ENCODE measurements around the gene FAM20C. TPM values are rescaled to one million over a fixed set of nuclear protein-coding genes. Genes with fewer than 3 reads are reported as not detected.
"Not testable (repeated sequence)": the region's sequence is repeated elsewhere in the genome, so short reads cannot be mapped to it uniquely, and the experiment has no call there.

FAM20C gene
- total RNA-seq, 4 donors from 2014 or later: 43.0 to 112 (median 44.0) TPM

GRCh38 chr7:181738-182137 lies 10.6 kb upstream of the FAM20C start:
- Histone ChIP-seq H3K4me3 (no peak overlapping the region), H3K9me3 (no peaks in the 10 kb centered on the region), H3K36me3 (no peaks in the 10 kb centered on the region), H3K27me3 (no peaks in the 10 kb centered on the region), H3K27ac (no peak overlapping the region), H3K4me1 (peaks cover 0 to 6% (median 0%) of the 10 kb centered on the region in 4 donors)
- no peak for DNase-seq (ENCODE audit: low spot score in 2 of 2)
- WGBS, 2 donors: 92 to 93% methylated on average over 14 to 16 of the region's 16 CpGs
- TF ChIP-seq POLR2A (IDR thresholded peaks at IDR 0.05) (no peak), CTCF (IDR thresholded peaks at IDR 0.05) (no peak), EP300 (IDR thresholded peaks at IDR 0.05) (no peak)

GRCh38 chr7:182502-182901 lies 9.9 kb upstream of the FAM20C start:
- 79 to 93% methylated on average over 4 to 5 of the region's 11 CpGs for WGBS, 2 donors
- not testable (repeated sequence) for DNase-seq (ENCODE audit: low spot score in 2 of 2); H3K9me3 ChIP-seq

GRCh38 chr7:183496-184292 lies 8.7 kb upstream of the FAM20C start:
- Histone ChIP-seq H3K9me3 (peaks cover 0 to 12% (median 0%) of the 10 kb centered on the region in 4 donors), H3K4me1 (peaks cover 0 to 6% (median 0%) of the 10 kb centered on the region in 4 donors), H3K4me3 (no peak overlapping the region), H3K27ac (no peak overlapping the region), H3K36me3 (no peaks in the 10 kb centered on the region), H3K27me3 (no peaks in the 10 kb centered on the region)
- TF ChIP-seq POLR2A (IDR thresholded peaks at IDR 0.05) (no peak), EP300 (IDR thresholded peaks at IDR 0.05) (no peak), CTCF (IDR thresholded peaks at IDR 0.05) (no peak)
- WGBS, 2 donors: 80 to 83% methylated on average over 28 to 30 of the region's 30 CpGs
- DNase-seq (ENCODE audit: low spot score in 2 of 2): no peak

More at GRCh38 chr7:182502-182901, 9.9 kb upstream of the FAM20C start:
- not testable (repeated sequence) for H3K36me3 ChIP-seq, H3K27ac ChIP-seq, H3K4me1 ChIP-seq, H3K27me3 ChIP-seq, H3K4me3 ChIP-seq

GRCh38 chr7:184294-185264 lies 7.8 kb upstream of the FAM20C start:
- no peak for DNase-seq (ENCODE audit: low spot score in 2 of 2)
- no peak overlapping the region for H3K27ac ChIP-seq

More at GRCh38 chr7:184294-185264, 7.8 kb upstream of the FAM20C start:
- Histone ChIP-seq H3K4me1 (peaks cover 0 to 6% (median 0%) of the 10 kb centered on the region in 4 donors), H3K9me3 (peaks cover 0 to 12% (median 0%) of the 10 kb centered on the region in 4 donors), H3K4me3 (no peak overlapping the region), H3K36me3 (no peaks in the 10 kb centered on the region), H3K27me3 (no peaks in the 10 kb centered on the region)
- no peak for TF ChIP-seq CTCF (IDR thresholded peaks at IDR 0.05)
- no peak for TF ChIP-seq EP300 (IDR thresholded peaks at IDR 0.05)
- no peak for TF ChIP-seq POLR2A (IDR thresholded peaks at IDR 0.05)
- 56 to 59% methylated on average over 23 to 27 of the region's 27 CpGs for WGBS, 2 donors
